Left ventricle myocardium inferior (tissue), 1 donor: Measurements from ENCODE around the gene PTGS1. TPM values are rescaled to one million over a fixed set of nuclear protein-coding genes. Genes with fewer than 3 reads are reported as not detected.

Experiments
- DNase-seq: peaks from one replicate; pipeline ENCODE4 v3.0.0-alpha.2; 2020
- H3K27ac ChIP-seq: fragments of 200-600 bp; replicated peaks from 2 replicates; pipeline ENCODE4 v1.8.0; 2021
- H3K27me3 ChIP-seq: fragments of 200-600 bp; 2 replicates; pipeline ENCODE4 v1.8.0; 2021; ENCODE audit warnings: low read depth
- H3K36me3 ChIP-seq: fragments of 200-600 bp; 2 replicates; pipeline ENCODE4 v1.8.0; 2021
- H3K4me1 ChIP-seq: fragments of 200-600 bp; 2 replicates; pipeline ENCODE4 v1.8.0; 2021
- H3K4me3 ChIP-seq: fragments of 200-600 bp; 2 replicates; pipeline ENCODE4 v1.8.0; 2021; ENCODE audit warnings: mild to moderate bottlenecking, moderate library complexity
- H3K9me3 ChIP-seq: fragments of 200-600 bp; replicated peaks from 2 replicates; pipeline ENCODE4 v1.8.0; 2021
- intact Hi-C: fragments of 100-400 bp; cut with micrococcal nuclease; formaldehyde crosslinking; loops from one replicate; pipeline ENCODE4 v1.11.0; 2022
- total RNA-seq: library from RNA; stranded (reverse); fragmentation: NEBNext Ultra II Directional; extraction: Animal tissue kit (Norgen Biotek cat#: 25700); gene quantifications from one replicate; pipeline ENCODE4 v1.2.1, GENCODE V29; 2021
- TF ChIP-seq, protein P1 (sequence below): fragments of 200-600 bp; IDR thresholded peaks from 2 replicates; pipeline ENCODE4 v1.8.0; 2021; ENCODE audit warnings: antibody characterized with exemption, mild to moderate bottlenecking, borderline replicate concordance
- donor health status: DM: no; HTN: yes; CAD: no; lungs with severe emphysema.

Gene PTGS1
- total RNA-seq, 1 donor from 2014 or later = 6.7 TPM

GRCh38 chr9:122377241-122378164 lies 6.7 kb downstream of the PTGS1 start:
- Histone ChIP-seq H3K27me3 (peaks cover 23% of the 10 kb centered on the region), H3K4me1 (peaks cover 27% of the 10 kb centered on the region), H3K9me3 (peaks cover 10% of the 10 kb centered on the region), H3K36me3 (no peaks in the 10 kb centered on the region), H3K27ac (no peak overlapping the region), H3K4me3 (no peak overlapping the region)
- TF ChIP-seq, protein P1, sequence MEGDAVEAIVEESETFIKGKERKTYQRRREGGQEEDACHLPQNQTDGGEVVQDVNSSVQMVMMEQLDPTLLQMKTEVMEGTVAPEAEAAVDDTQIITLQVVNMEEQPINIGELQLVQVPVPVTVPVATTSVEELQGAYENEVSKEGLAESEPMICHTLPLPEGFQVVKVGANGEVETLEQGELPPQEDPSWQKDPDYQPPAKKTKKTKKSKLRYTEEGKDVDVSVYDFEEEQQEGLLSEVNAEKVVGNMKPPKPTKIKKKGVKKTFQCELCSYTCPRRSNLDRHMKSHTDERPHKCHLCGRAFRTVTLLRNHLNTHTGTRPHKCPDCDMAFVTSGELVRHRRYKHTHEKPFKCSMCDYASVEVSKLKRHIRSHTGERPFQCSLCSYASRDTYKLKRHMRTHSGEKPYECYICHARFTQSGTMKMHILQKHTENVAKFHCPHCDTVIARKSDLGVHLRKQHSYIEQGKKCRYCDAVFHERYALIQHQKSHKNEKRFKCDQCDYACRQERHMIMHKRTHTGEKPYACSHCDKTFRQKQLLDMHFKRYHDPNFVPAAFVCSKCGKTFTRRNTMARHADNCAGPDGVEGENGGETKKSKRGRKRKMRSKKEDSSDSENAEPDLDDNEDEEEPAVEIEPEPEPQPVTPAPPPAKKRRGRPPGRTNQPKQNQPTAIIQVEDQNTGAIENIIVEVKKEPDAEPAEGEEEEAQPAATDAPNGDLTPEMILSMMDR = no peak
- intact Hi-C loops = no loop called here
- DNase-seq = no peak

- intact Hi-C loops = no loop called here
- peaks cover 10% of the 10 kb centered on the region for H3K9me3 ChIP-seq
- H3K4me1 ChIP-seq = peaks cover 28% of the 10 kb centered on the region
- no peak for DNase-seq
- peaks cover 15% of the 10 kb centered on the region for H3K27me3 ChIP-seq
- no peak overlapping the region for H3K27ac ChIP-seq
- TF ChIP-seq, protein P1 = no peak
- H3K36me3 ChIP-seq = no peaks in the 10 kb centered on the region
- H3K4me3 ChIP-seq = no peak overlapping the region
These were observed 7.4 kb downstream of the PTGS1 start for GRCh38 chr9:122378236-122378635.

DNA sequence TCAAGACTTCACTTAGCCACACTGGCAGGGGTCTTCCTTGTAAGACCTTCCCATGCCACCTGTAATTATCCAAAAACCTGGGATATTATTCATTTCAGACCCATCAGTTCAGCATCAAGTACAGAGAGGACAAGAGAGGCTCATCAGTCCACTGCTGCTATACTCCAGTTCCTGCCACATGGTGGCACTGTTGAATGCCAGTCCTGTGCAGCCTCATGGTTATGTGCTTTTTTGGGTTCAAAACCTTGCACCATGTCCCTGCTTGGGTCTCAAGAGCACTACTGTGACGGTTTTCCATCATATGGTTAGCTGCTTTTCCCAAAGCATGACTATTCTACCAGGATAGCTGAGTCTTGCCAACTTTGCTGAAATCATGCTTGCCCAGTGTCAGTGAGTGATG lies 8.5 kb downstream of the PTGS1 start:
- H3K4me1 ChIP-seq = peaks cover 32% of the 10 kb centered on the region
- peaks cover 10% of the 10 kb centered on the region for H3K27me3 ChIP-seq
- H3K36me3 ChIP-seq = no peaks in the 10 kb centered on the region
- no peak for DNase-seq
- TF ChIP-seq, protein P1 = no peak
- intact Hi-C loops = no loop called here
- no peak overlapping the region for H3K4me3 ChIP-seq
- H3K27ac ChIP-seq = no peak overlapping the region
- peaks cover 10% of the 10 kb centered on the region for H3K9me3 ChIP-seq

GRCh38 chr9:122380293-122380692 lies 9.5 kb downstream of the PTGS1 start:
- Histone ChIP-seq H3K36me3 (no peaks in the 10 kb centered on the region), H3K27me3 (peaks cover 10% of the 10 kb centered on the region), H3K9me3 (peaks cover 10% of the 10 kb centered on the region), H3K4me1 (peaks cover 24% of the 10 kb centered on the region), H3K27ac (no peak overlapping the region), H3K4me3 (no peak overlapping the region)
- DNase-seq = no peak
- TF ChIP-seq, protein P1 = no peak
- intact Hi-C loops = no loop called here

DNA sequence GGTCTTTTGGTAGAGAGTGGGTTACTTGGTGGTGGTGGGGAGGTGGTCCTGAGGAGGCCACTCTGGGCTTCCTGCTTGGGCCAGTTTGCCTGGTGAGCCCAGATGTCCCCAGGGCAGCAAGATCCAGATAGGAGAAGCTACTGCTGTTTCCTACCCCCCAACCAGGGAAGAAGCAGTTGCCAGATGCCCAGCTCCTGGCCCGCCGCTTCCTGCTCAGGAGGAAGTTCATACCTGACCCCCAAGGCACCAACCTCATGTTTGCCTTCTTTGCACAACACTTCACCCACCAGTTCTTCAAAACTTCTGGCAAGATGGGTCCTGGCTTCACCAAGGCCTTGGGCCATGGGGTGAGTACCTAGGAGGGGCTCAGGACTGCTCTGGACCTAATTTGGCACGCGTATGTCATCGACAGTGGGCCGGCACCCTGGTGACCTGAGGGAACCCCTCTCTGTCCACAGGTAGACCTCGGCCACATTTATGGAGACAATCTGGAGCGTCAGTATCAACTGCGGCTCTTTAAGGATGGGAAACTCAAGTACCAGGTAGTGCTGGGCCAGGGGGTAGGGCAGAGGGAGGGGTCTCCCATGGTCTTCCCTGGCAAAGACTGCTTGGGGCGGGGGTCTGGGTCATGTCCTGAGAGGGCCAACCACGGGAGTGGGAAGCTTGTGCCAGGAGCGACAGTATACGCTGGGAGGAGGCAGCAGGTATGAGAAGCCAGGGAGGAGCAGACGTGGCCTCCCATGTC lies 10.6 kb downstream of the PTGS1 start:
- H3K4me1 ChIP-seq = peaks cover 13% of the 10 kb centered on the region
- peaks cover 10% of the 10 kb centered on the region for H3K27me3 ChIP-seq
- no peak overlapping the region for H3K4me3 ChIP-seq
- H3K27ac ChIP-seq = no peak overlapping the region
- TF ChIP-seq, protein P1 = no peak
- no peak for DNase-seq
- intact Hi-C loops = no loop called here
- H3K36me3 ChIP-seq = no peaks in the 10 kb centered on the region
- H3K9me3 ChIP-seq = peaks cover 10% of the 10 kb centered on the region
